Fibroblast of skin of right quadriceps (primary cell): ENCODE data around the gene JMJD7.
"Not testable (repeated sequence)": the region's sequence is repeated elsewhere in the genome, so short reads cannot be mapped to it uniquely, and the experiment has no call there.

Experiments
- DNase-seq: peaks from one replicate; pipeline ENCODE4 v3.0.0-alpha.2; 2013

The JMJD7 gene

DNA sequence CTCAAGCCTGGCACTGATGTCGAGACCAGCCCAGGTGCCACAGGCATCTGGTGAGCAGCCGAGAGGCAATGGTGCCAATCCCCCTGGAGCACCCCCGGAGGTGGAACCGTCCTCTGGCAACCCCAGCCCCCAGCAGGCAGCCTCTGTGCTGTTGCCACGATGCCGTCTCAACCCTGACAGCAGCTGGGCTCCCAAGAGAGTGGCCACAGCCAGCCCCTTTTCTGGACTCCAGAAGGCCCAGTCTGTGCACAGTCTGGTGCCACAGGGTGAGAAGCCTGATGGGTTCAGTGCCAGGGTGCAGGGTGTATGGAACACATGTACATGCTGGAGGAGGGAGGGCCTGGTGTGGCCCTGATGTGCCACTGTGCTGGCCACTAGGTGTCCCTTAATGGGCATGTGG is 4.9 kb upstream of the JMJD7 start:
- no peak for DNase-seq

DNA sequence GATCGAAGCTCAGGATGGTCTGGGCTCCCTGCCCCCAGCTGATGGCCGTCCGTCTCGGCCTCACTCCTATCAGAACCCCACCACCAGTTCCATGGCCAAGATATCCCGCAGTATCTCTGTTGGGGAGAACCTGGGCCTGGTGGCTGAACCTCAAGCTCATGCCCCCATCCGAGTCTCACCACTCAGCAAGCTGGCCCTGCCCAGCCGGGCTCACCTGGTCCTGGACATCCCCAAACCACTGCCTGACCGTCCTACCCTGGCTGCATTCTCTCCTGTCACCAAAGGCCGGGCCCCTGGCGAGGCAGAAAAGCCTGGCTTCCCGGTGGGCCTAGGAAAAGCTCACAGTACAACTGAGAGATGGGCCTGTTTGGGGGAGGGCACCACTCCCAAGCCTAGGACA is 4.4 kb upstream of the JMJD7 start:
- DNase-seq: no peak

DNA sequence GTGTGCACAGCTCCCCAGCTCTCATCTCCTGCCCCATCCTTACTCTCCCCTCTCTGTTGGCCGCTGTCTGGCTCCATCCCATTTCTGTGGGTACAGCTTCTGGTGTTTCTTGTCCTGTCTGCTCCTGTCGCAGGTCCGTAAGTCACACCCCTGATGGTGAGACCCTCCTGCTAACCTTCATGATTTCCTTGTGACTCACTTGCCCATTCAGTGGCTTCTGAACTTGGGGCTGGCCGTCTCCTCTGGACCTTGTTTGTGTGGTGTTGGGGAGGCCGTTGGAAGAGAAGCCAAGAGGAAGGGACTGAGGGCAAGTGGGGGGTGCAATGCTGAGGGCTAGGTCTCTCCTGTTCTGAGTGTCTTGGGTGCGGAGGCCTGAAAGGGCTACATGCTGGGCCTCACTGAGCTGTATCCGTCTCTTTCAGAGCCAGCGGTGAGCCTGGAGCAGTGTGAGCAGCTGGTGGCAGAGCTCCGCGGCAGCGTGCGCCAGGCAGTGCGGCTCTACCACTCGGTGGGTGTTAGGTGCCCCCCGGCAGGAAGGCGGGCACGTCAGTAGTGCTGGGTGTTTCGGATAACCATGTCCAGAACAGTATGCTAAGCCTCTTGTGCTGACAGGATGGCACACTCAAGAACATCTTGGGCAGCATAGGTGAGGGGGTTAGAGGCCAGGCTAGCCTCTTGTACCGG is 3.7 kb upstream of the JMJD7 start:
- DNase-seq: no peak

DNA sequence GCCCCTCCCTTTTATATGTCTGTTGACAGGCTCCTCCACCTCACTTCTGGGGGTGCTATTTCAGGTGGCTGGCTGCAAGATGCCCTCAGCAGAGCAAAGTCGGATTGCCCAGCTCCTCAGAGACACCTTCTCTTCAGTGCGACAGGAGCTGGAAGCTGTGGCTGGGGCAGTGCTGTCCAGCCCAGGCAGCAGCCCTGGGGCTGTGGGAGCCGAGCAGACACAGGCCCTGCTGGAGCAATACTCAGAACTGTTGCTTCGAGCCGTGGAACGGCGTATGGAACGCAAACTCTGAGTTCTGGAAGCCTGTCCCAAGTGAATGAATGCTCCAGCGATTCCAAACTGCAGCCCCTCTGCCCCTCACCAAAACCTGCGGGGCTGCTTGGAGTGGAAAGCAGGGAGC is 2.7 kb upstream of the JMJD7 start:
- no peak for DNase-seq

DNA sequence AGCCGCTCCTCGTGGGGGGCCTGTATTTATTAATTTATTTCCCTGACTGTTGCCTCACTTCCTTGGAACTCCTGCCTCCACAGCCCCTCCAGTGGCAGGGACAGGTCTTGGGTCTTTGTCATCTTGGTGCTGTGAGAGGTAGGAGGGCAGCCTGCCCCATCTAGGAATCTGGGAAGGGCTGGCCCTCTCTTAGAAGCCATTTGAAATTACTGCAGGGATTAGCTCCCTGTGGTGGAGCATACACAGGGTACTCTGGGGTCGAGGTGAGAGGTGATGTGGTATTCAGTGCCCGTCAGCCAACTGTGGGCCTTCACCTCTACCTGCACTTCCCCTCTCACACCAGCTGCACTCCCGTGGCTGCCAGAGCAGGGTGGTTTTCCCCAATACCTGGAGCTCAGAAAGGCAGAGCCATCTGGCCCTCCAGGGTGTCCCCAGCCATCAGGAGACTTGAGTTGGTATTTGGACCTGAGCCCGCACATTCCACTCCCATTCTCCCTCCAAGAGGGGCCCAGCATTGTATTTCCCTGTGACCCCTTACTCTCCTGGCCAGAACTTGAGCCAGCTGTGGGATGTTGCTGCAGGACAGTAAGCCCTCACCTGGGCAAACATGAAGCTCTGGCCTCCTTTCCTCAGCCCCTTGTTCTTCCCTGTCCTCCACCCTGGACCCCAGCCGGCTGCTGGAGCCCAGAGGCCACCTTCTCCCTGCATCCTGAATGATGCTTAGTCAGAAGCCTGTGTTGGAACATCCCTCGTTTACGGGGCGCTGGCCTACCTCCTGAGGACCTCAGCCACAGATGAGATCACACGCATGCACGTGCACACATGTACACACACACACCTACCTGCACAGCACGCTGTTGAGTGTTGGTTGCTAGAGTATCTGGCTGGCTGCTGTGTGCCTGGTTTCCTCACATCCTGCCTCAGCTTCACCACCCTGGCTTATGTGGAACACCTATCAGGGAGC is 2.0 kb upstream of the JMJD7 start:
- no peak for DNase-seq

DNA sequence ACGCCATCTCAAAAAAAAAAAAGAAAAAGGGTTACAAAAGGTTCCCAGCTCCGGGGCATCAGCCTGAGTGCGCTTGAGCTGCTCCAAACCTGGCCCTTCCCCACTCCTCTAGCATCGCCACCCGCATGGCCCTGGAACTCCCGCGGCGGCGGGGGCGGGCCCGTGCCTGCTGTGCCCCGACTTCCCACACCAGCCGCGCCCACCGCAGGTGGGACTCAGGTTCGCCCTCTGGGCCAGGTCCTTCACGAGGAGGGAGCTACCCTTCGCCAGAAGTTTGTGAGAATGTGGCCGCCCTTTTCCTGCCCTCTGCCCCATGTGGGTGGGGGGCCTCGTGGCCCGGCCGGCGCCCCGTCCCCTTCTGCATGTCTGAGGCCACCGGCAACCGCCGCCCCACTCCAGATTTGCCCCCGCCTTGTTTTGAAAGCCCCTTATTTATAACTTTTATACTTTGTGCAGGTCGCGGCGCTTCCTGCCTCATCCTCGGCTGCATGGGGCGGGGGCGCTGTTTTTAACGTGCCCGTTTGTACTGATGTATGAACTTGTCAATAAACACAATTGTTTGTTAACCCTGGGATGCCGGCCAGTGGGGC is 507 bp upstream of the JMJD7 start:
- DNase-seq: no peak

DNA sequence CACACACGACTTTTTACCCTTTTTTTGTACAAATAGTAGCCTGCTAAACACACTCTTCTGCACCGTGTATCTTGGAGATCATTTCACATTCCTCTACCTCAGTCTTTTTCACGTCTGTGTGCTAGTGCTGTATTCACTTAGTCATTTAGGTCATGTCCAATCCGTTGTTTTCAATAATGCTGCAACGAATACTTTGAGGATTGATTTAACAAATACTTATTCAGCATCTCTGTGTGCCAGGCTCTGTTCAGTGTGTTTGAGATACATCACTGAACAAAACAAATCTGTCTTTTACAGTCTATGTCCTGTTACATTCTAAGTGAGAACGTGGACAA is 882 bp downstream of the JMJD7 start:
- no peak for DNase-seq

DNA sequence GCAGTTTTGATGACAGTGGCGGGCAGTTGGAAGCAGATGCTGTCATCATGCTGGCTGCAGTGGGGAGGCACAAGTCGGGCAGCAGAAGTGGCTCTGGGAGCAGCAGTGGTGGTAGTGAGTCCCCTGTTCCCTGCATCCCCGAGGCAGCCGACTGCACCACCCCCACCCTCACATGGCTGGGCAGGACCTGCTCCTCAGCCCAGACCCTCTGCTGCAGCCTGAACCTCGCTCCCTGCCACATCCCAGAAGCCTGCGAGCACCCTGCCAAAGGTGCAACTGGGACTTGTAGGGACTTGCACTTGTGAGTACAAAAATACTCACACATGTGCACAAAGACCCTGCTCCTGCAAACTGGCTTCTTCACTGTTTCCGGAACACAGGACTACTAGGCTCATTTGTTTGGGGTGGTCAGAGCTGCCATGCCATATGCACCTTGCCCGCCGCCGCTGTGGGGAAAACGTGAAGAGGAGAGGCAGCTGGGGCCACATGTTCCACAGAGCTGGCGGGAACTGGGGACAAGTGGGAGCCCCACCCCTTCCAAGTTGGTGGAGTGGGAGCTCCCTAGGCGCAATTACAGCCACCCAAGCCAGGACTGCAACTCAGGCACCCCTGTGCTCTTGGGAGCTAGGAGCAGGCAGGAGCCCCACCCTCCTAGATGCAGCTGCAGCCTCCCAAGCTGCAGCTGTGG is 2.2 kb downstream of the JMJD7 start:
- no peak for DNase-seq

DNA sequence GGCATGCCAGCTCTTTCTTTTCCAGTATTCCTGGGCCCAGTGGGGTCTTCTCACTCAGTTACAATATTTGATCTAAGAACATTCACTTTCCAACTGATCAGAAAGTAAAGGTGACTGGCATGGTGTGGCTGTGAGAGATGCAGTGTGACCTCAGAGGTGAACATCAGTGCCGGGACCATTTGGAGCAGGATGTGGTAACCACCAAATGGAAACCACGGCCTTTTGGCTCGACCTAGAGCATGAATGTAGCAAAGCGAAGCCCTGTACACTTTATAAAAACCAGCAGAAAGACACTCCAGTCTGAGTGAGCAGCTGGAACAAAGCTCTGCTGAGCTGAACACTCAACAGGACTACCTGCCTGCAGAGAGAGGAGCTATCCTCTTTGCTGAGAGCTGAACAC is 3.4 kb downstream of the JMJD7 start:
- not testable (repeated sequence) for DNase-seq

DNA sequence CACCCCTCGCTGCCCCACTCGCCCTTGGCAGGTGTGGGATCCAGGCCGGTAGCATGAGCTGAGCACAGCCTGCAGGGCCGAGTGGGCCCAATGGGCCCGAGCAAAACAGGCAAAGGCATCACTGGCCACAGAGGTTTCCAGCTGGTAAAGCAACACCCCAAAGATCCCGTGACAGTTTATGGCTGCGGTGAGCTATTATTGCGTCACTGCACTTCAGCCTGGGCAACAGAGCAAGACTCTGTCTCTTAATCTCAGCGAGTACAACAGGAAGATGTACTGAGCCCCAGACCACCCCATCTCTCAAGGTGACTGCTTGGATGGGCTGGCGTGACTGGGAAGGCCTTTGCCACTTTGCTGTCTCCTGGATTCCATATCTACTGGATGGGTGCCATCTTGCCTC is 4.3 kb downstream of the JMJD7 start:
- no peak for DNase-seq

DNA sequence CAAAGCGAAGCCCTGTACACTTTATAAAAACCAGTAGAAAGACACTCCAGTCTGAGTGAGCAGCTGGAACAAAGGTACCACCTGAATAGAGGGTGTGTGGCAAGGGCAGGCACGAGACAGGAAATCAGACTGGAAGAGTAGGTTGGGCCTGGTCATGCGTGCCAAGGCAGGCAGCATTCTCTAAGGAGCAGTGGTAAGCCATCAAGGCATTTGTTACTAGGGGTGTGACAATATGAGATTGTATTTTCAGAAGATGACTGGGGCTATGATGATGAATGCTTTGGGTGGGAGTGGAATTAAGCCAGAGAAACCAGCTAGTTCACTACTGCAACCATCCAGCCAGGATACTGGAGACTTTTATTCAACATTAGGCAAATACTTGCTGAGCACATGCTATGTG is 5.0 kb downstream of the JMJD7 start:
- no peak for DNase-seq

DNA sequence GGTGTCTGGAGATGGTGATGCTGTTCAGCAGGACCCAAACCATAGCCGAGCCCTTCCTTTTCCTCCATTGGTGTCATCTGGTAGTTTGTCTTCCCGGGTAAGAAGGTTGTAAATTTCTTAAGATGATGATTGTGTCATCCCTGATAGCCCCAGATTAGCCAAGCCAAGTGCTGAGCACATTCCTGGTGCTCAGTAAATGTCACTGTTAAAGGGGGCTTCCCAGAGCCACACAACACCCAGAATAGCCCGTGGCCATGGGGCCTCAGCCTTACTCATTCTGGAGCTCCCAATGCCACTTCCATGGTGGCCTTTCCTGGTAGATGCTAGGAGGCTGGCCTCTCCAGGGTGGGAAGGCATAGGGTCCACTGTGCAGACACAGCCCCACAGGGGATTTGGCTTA is 6.2 kb downstream of the JMJD7 start:
- no peak for DNase-seq

DNA sequence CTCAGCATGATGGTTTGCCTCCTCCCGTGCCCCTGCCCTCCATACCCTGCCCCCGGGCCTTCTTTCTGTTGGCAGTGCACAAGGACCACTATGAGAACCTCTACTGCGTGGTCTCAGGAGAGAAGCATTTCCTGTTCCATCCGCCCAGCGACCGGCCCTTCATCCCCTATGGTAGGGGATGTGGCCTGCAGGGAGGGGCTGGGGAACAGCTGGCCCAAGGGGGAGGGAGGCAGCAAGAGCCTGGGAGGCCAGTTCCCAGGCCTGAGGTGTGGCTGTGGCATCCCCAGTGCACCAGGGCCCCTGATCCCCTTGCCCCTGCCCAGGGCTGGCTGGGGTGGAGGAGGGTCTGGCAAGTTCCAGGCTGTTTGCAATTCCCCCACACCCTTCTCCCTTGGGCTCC is 8.2 kb downstream of the JMJD7 start:
- DNase-seq: peak; percentile 10

DNA sequence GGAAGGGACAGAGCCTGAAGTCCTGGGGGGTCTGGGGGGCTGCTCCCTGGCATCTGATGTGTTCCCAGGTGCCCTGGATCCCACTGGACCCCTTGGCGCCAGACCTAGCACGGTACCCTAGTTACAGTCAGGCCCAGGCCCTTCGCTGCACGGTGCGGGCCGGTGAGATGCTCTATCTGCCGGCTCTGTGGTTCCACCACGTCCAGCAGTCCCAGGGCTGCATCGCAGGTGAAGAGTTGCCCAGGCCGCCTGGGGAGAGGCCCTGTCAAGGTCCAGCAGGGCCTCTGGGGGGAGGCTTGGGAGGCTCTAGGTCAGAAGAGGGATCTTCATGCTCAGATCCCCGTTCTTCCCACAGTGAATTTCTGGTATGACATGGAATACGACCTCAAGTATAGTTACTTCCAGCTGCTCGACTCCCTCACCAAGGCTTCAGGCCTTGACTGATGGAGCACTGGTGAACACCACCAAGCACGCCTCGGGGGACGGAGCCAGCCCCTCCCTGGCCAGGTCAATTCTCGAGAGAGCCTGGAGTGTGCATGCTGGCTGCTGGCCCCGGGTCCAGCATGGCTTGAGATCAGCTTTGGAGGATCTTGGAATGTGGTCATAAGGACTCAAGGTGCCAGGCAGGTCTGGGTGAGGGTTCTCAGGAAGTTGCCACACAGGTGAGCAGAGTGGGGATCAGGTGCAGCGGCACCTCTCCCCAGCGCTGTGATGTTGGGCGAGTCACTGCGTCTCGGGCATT is 9.0 kb downstream of the JMJD7 start:
- DNase-seq: no peak

DNA sequence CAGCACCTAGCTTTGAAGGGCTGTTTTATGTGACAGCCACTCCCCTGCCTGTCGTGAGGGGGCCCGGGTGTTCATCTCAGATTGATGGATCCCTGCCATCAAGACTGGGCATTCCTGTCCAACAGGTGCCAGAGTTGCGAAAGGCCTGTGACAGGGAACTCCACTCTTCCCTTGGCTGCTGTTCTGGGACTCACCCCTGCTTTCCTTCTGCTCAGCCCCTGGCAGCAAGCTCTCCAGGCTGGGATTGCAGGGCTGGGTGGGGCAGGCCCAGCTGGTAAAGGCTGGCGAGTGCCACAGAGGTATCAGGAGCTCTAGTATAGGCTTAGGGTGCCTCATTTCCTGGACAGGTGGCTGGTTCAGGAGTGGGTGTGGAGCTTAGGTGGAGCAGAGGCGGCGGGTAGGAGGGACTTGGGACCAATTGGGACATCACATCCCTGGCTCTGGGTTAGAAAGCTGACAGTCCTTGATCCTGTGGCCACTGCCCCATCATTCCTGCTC is 10.6 kb downstream of the JMJD7 start, which contains the start of gene PLA2G4B:
TSS of gene PLA2G4B (plus strand) at position 448 of the 498 bp plus-strand sequence. CDS start 67 bp downstream, outside the sequence.
- DNase-seq: no peak

DNA sequence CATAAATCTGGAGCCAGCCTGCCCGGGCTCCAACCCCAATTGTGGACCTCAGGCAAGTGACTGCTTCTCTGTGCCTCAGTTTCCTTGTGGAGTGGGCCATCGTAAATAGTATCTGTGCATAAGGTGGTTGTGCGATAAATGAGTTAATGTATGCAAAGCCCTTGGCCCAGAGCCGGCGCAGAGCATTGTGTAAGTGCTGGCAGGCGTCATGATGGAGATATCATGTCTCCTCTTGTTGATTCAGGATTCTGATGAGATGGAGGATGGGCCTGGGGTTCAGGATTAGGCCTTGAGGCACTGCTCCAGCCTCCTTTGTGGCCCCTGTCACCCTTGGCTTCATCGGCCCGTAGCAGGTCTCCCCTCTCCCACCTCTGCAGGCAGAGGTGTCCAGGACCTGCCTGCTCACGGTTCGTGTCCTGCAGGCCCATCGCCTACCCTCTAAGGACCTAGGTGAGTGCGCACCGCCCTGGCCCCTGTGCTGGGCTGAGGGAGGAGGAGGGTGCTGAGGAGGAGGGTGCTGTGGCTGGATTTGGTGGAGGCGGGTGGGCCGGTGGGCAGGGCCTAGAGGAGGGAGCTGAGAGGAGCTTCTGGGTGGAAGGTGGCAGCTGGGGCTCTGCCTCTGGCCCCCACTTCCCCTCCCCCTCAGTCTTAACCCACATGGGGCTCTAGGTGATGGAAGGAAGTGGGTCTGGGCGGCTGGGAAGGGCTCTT is 12.0 kb downstream of the JMJD7 start:
- DNase-seq: no peak

DNA sequence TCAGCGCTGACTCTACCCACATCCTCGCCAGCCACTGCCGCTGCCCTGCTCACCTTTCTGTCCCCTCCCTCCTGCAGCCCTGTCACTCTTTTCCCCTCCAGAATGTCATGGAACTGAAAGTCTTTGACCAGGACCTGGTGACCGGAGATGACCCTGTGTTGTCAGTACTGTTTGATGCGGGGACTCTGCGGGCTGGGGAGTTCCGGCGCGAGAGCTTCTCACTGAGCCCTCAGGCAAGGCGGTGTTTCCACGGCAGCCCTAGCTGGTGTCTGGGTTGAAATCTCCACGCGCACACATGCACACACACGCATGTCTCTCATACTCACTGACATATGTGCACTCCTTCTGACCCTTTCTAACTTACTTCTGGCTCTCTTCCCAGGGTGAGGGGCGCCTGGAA is 12.8 kb downstream of the JMJD7 start:
- no peak for DNase-seq

DNA sequence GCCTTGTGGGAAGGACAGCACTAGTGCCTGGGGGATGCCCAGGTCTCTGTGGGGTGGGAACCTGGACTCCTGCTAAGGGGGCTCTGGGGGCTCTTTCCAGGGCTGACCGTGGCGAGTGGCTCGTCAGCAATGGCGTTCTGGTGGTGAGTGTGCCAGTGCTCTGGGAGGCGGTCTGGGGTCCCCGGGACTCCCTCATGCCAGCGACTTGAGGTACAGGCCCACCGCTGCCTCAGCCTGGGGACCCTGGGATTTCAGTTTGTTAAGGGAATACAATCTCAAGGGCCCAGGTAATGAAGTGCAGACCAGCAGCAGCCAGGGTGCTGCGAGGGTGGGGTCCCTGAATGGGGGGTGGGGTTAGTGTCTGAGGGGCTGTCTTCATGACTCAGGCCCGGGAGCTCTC is 13.2 kb downstream of the JMJD7 start:
- no peak for DNase-seq

DNA sequence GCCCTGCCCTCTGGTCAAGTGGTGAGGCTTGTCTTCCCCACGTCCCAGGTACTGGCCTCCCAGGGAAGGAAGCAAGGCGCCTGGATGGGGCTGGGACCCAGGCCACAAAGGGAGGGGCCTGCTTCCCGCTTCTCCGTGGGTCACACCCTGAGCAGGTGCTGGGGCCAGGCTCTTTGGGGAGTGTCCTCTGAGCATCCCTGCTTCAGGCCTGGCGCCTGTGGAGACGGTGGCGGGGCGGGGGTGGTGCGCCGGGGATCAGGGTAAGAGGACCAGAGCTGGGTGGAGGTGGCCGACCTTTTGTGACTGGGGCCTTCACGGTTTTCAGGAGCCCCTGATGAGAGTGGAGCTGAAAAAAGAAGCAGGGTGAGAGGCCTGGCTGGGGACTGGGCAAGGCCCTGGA is 14.3 kb downstream of the JMJD7 start:
- no peak for DNase-seq

DNA sequence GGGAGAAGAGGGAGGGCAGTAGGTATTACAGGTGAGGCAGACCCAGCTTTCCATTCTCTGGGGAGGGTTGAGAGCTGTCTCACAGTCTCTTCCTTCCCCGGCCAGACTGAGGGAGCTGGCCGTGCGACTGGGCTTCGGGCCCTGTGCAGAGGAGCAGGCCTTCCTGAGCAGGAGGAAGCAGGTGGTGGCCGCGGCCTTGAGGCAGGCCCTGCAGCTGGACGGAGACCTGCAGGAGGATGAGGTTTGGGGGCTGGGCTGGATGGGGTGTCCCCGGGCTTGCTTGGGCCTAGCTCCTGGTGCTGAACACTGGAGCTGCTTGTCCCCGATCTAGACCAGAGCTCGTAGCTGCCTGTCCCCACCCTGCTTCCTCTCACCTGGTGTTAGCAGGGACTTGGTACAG is 15.7 kb downstream of the JMJD7 start:
- DNase-seq: no peak

DNA sequence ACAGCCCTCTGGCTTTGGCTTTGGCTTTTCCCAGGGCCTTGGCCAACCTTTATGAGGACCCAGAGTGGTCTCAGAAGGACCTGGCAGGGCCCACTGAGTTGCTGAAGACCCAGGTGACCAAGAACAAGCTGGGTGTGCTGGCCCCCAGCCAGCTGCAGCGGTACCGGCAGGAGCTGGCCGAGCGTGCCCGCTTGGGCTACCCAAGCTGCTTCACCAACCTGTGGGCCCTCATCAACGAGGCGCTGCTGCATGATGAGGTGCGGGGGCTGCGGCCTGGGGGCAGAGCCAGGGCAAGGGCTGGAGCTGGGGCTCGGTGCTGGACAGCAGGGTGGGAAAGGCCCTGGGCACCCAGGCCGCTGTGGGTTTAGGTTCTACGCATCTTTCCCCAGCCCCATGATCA is 16.9 kb downstream of the JMJD7 start:
- DNase-seq: no peak

DNA sequence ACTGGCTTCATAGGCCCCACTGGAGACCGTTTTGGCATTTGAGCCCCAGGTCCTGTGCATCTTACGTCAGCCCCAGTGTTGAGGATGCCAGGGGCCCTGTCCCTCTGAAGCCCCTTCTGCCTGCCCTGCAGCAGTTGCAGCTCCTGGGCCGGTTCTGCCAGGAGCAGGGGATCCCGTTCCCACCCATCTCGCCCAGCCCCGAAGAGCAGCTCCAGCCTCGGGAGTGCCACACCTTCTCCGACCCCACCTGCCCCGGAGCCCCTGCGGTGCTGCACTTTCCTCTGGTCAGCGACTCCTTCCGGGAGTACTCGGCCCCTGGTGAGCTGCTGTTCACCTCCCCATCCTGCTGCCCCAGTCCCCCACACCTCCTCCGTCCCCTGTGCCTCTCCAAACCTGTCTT is 19.3 kb downstream of the JMJD7 start:
- DNase-seq: no peak
